Esophagus muscularis mucosa (tissue), 4 donors: ENCODE measurements around the gene IFNL1. TPM values are rescaled to one million over a fixed set of nuclear protein-coding genes. Genes with fewer than 3 reads are reported as not detected.

Experiments used
- DNase-seq: peaks from one replicate; pipeline ENCODE4 v3.0.0-alpha.2; 2017; ENCODE audit errors: extremely low spot score
- H3K27ac ChIP-seq, 4 donors: fragments of 200-600 bp; sonication (generic); replicated peaks in 1 of 4; 1 replicate in 3 of 4; 2 replicates in 1 of 4; pipeline ENCODE4 v1.5.1; 2016 to 2019; ENCODE audit warnings: mild to moderate bottlenecking in 1 of 4
- H3K27me3 ChIP-seq, 4 donors: fragments of 200-600 bp; sonication (generic); one replicate each; pipeline versions ENCODE4 v1.5.1 to v1.6.0; 2016 to 2019
- H3K36me3 ChIP-seq, 4 donors: fragments of 200-600 bp; sonication (generic); one replicate each; pipeline ENCODE4 v1.5.1; 2016 to 2019
- H3K4me1 ChIP-seq, 4 donors: fragments of 200-600 bp; sonication (generic); one replicate each; pipeline ENCODE4 v1.5.1; 2016 to 2019
- H3K4me3 ChIP-seq, 4 donors: fragments of 200-600 bp; sonication (generic); 1 replicate in 2 of 4; 2 replicates in 2 of 4; pipeline ENCODE4 v1.5.1; 2016 to 2019; ENCODE audit warnings: mild to moderate bottlenecking in 4 of 4, moderate library complexity in 1 of 4
- H3K9me3 ChIP-seq, 4 donors: fragments of 200-600 bp; sonication (generic); 1 replicate in 3 of 4; 2 replicates in 1 of 4; pipeline ENCODE4 v1.5.1; 2016 to 2019
- EP300 ChIP-seq: sonication (generic); formaldehyde crosslinking; IDR thresholded peaks from one replicate; pipeline ENCODE4 v1.6.1; 2017; ENCODE audit warnings: antibody characterized with exemption
- POLR2A ChIP-seq: fragments of 450-650 bp; IDR thresholded peaks from one replicate; pipeline ENCODE4 v1.6.1; 2017; ENCODE audit warnings: antibody characterized with exemption, moderate library complexity, mild to moderate bottlenecking, low read depth
- POLR2AphosphoS5 ChIP-seq, 2 donors: sonication (generic); formaldehyde crosslinking; IDR thresholded peaks; one replicate each; pipeline ENCODE4 v1.6.1; 2017; ENCODE audit warnings: antibody characterized with exemption in 2 of 2
- WGBS: methylation state at CpG from one replicate; pipeline ENCODE4 v1.1.5; 2018; 5-methylcytosine and 5-hydroxymethylcytosine counted together
- intact Hi-C: fragments of 100-400 bp; cut with DNase I; formaldehyde crosslinking; loops from one replicate; pipeline ENCODE4 v1.15.1; 2023
- total RNA-seq, 4 donors: library from RNA; depleted of rRNA; stranded (reverse); fragments of >200 nt; gene quantifications; one replicate each; pipeline versions ENCODE4 v1.1.0 to v1.2.1, GENCODE V29; 2016
- TF ChIP-seq, protein P1 (sequence below), 3 experiments: fragments of 200-600 bp in 2 of 3; fragments of 450-650 bp in 1 of 3; sonication (generic) in 2 of 3; IDR thresholded peaks; one replicate each; pipeline ENCODE4 v1.5.1; 2017 to 2019; ENCODE audit warnings: antibody characterized with exemption in 3 of 3, mild to moderate bottlenecking in 2 of 3, moderate library complexity in 1 of 3

The IFNL1 gene
- total RNA-seq, 4 donors from 2014 or later = not detected

GRCh38 chr19:39251081-39251480 lies 45.1 kb upstream of the IFNL1 start:
- TF ChIP-seq POLR2AphosphoS5 (IDR thresholded peaks at IDR 0.05) (no peak), POLR2A (no peak), EP300 (no peak)
- TF ChIP-seq, protein P1, sequence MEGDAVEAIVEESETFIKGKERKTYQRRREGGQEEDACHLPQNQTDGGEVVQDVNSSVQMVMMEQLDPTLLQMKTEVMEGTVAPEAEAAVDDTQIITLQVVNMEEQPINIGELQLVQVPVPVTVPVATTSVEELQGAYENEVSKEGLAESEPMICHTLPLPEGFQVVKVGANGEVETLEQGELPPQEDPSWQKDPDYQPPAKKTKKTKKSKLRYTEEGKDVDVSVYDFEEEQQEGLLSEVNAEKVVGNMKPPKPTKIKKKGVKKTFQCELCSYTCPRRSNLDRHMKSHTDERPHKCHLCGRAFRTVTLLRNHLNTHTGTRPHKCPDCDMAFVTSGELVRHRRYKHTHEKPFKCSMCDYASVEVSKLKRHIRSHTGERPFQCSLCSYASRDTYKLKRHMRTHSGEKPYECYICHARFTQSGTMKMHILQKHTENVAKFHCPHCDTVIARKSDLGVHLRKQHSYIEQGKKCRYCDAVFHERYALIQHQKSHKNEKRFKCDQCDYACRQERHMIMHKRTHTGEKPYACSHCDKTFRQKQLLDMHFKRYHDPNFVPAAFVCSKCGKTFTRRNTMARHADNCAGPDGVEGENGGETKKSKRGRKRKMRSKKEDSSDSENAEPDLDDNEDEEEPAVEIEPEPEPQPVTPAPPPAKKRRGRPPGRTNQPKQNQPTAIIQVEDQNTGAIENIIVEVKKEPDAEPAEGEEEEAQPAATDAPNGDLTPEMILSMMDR (IDR thresholded peaks at IDR 0.05) = no peak
- no peak overlapping the region for H3K27ac ChIP-seq
- no peak for DNase-seq
- H3K4me1 ChIP-seq = peaks cover 11 to 18% (median 14%) of the 10 kb centered on the region in 4 donors
- peaks cover 0 to 66% (median 23%) of the 10 kb centered on the region in 4 donors for H3K27me3 ChIP-seq
- no peaks in the 10 kb centered on the region for H3K9me3 ChIP-seq
- no peak overlapping the region for H3K4me3 ChIP-seq
- 87% methylated on average over 4 of the region's 5 CpGs for WGBS
- H3K36me3 ChIP-seq = no peaks in the 10 kb centered on the region
- intact Hi-C loops = no loop called here

GRCh38 chr19:39251846-39252245 lies 44.4 kb upstream of the IFNL1 start:
- TF ChIP-seq POLR2A (no peak), EP300 (no peak), POLR2AphosphoS5 (IDR thresholded peaks at IDR 0.05) (no peak)
- TF ChIP-seq, protein P1 (IDR thresholded peaks at IDR 0.05) = no peak
- H3K4me1 ChIP-seq = peaks cover 11 to 17% (median 14%) of the 10 kb centered on the region in 4 donors
- H3K36me3 ChIP-seq = no peaks in the 10 kb centered on the region
- no peak overlapping the region for H3K4me3 ChIP-seq
- H3K27me3 ChIP-seq = peaks cover 0 to 71% (median 22%) of the 10 kb centered on the region in 4 donors
- H3K9me3 ChIP-seq = no peaks in the 10 kb centered on the region
- no peak overlapping the region for H3K27ac ChIP-seq
- no peak for DNase-seq
- 60% methylated on average over 3 of the region's 3 CpGs for WGBS
- intact Hi-C loops = no loop called here

DNA sequence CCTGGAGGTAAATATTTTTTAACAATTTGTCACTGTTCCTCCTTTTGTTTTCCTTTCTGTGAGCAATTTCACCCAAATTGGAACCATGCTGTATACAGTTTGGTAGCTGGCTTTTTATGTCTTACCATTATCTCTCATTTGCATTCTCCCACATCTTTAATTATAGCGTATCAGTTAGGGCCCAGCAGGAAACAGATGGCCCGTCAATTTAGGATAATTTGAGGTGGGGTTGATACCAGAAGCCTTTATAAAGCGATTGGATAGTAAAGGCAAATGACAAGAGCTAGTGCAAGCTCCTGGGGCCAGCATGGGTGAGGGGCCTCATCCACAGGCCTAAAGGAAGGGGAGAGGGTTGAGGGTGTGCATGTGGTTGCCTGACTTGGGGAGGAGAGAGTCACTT lies 43.7 kb upstream of the IFNL1 start:
- H3K27me3 ChIP-seq = peaks cover 0 to 68% (median 16%) of the 10 kb centered on the region in 4 donors
- WGBS = 54% methylated on average over 3 of the region's 3 CpGs
- TF ChIP-seq, protein P1 (IDR thresholded peaks at IDR 0.05) = no peak
- TF ChIP-seq POLR2AphosphoS5 (IDR thresholded peaks at IDR 0.05) (no peak), EP300 (no peak), POLR2A (no peak)

DNA sequence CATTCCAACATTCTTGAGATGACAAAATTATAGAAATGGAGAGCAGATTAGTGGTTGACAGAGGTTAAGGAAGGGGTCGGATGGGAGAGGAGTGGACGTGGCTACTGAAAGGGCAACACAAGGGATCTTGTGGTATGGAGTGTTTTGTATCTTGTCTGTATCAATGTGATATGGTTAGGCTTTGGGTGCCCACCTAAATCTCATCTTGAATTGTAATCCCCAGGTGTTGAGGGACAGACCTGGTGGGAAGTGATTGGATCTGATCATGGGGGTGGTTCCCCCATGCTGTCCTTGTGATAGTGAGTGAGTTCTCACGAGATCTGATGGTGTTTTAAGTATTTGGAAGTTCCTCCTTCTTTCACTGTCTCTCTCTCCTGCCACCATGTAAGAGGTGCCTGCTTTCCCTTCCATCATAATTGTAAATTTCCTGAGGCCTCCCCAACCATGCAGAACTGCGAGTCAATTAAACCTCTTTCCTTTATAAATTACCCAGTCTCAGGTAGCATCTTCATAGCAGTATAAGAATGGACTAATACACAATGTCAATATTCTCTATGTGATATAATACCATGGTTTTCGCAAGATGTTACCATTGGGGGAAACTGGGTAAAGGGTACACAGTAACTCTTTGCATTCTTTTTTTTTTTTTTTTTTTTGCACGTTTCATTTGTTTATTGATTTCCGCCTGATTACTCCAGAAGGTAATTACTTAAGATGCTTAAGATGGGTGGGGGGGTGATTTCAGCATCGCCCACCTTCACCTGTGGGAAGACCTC lies 42.6 kb upstream of the IFNL1 start:
- DNase-seq = no peak
- Histone ChIP-seq H3K4me3 (no peak overlapping the region), H3K27ac (no peak overlapping the region), H3K9me3 (no peaks in the 10 kb centered on the region), H3K27me3 (peaks cover 0 to 67% (median 6%) of the 10 kb centered on the region in 4 donors), H3K4me1 (no peaks in the 10 kb centered on the region), H3K36me3 (no peaks in the 10 kb centered on the region)
- 85% methylated on average over 8 of the region's 8 CpGs for WGBS
- TF ChIP-seq POLR2AphosphoS5 (IDR thresholded peaks at IDR 0.05) = no peak
- TF ChIP-seq POLR2A = no peak
- no peak for TF ChIP-seq EP300
- TF ChIP-seq, protein P1 (IDR thresholded peaks at IDR 0.05) = no peak
- intact Hi-C loops = no loop called here

More for the DNA sequence above, 43.7 kb upstream of the IFNL1 start:
- peaks cover 6 to 11% (median 8%) of the 10 kb centered on the region in 4 donors for H3K4me1 ChIP-seq
- H3K9me3 ChIP-seq = no peaks in the 10 kb centered on the region
- no peaks in the 10 kb centered on the region for H3K36me3 ChIP-seq
- H3K4me3 ChIP-seq = no peak overlapping the region
- intact Hi-C loops = no loop called here
- no peak overlapping the region for H3K27ac ChIP-seq
- no peak for DNase-seq
